Muscle layer of duodenum (tissue), 2 donors: ENCODE results near the gene DNAJC11.

ENCODE experiments used
- H3K27ac ChIP-seq: one replicate; pipeline ENCODE4 v1.7.0; 2013; ENCODE audit warnings: mild to moderate bottlenecking, low read length
- H3K27me3 ChIP-seq: one replicate; pipeline ENCODE4 v1.7.0; 2013; ENCODE audit warnings: low read depth, mild to moderate bottlenecking, control low read depth, low read length
- H3K36me3 ChIP-seq, 2 donors: one replicate each; pipeline ENCODE4 v1.7.0; 2013; ENCODE audit warnings: low read length in 2 of 2, control low read depth in 1 of 2, mild to moderate bottlenecking in 1 of 2; ENCODE audit not compliant: insufficient read depth in 2 of 2, control insufficient read depth in 1 of 2
- H3K4me1 ChIP-seq, 2 donors: one replicate each; pipeline ENCODE4 v1.7.0; 2013; ENCODE audit warnings: low read length in 2 of 2, mild to moderate bottlenecking in 2 of 2, control low read depth in 1 of 2, moderate library complexity in 1 of 2; ENCODE audit not compliant: insufficient read depth in 2 of 2, control insufficient read depth in 1 of 2
- H3K4me3 ChIP-seq, 2 donors: one replicate each; pipeline ENCODE4 v1.7.0; 2013; ENCODE audit warnings: low read length in 2 of 2, low read depth in 1 of 2, mild to moderate bottlenecking in 1 of 2
- H3K9me3 ChIP-seq, 2 donors: one replicate each; pipeline ENCODE4 v1.7.0; 2013; ENCODE audit warnings: low read length in 2 of 2, control low read depth in 1 of 2, mild to moderate bottlenecking in 1 of 2; ENCODE audit not compliant: control insufficient read depth in 1 of 2
- donor health status: healthy.

The DNAJC11 gene

DNA sequence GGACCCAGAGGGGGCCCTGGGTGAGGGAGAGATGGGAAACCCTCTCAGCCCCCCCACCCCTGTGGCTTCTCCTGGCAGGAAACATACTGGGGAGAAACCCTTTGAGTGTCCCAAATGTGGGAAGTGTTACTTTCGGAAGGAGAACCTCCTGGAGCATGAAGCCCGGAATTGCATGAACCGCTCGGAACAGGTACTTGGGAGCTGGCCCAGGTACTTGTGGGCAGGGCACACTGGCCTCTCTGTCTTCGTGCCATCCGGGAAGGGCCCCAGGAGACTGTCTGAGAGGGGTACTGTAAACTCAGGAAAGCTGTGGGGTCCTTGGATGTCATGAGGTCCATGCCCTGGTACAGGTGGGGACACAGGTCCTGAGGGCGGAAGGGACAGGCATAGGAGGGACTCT, 115.8 kb downstream of the DNAJC11 start:
- Histone ChIP-seq H3K27me3 (no peaks in the 10 kb centered on the region), H3K27ac (no peak overlapping the region), H3K9me3 (no peaks in the 10 kb centered on the region), H3K36me3 (peaks cover 13 to 29% of the 10 kb centered on the region in 2 donors), H3K4me3 (no peak overlapping the region), H3K4me1 (peaks cover 7 to 29% of the 10 kb centered on the region in 2 donors)

DNA sequence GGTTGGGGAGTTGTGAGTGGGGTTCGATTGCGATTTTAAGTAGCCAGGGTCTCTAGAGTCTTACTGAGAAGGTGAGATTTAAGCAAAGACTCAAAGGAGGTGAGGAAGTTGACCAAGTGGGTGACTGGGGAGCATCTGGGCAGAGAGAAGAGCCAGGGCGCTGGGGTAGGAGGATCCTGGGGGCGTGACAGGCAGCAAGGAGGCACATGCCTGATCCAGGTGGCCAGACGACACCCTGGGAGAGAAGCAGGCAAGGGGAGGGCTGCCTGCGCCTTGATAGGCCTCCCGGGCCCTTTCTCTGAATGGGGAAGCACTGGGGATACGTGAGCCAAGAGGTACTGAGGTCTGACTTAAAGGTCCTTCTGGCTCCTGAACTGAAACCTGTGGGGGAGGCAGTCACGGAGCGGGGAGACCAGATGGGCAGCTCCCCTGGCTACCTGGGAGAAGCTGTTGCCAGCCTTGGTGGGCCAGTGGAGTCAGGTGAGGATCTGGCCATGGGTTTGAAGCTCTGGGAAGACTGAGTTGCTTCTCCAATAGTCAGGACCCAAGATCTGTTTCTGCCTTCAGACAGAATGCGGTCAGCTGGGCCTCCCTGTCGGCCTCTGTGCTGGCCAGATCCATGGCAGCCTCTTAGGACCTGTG, 116.4 kb downstream of the DNAJC11 start:
- peaks cover 11 to 36% of the 10 kb centered on the region in 2 donors for H3K4me1 ChIP-seq
- H3K27ac ChIP-seq: no peak overlapping the region
- no peak overlapping the region for H3K4me3 ChIP-seq
- H3K9me3 ChIP-seq: no peaks in the 10 kb centered on the region
- no peaks in the 10 kb centered on the region for H3K27me3 ChIP-seq
- H3K36me3 ChIP-seq: peaks cover 10 to 22% of the 10 kb centered on the region in 2 donors
